Stomach (tissue), 9 donors: ENCODE results near the gene S1PR5. TPM values are rescaled to one million over a fixed set of nuclear protein-coding genes. Genes with fewer than 3 reads are reported as not detected.
"Not testable (repeated sequence)": the region's sequence is repeated elsewhere in the genome, so short reads cannot be mapped to it uniquely, and the experiment has no call there.

Experiments
- DNase-seq, 2 donors: peaks; one replicate each; pipeline versions ENCODE4 v3.0.0 to v3.0.0-alpha.2; 2013 to 2019
- H3K27ac ChIP-seq, 5 donors: fragments of 200-600 bp in 4 of 5; sonication (generic) in 4 of 5; one replicate each; pipeline ENCODE4 v1.5.1; 2013 to 2019; ENCODE audit warnings: mild to moderate bottlenecking in 1 of 5, moderate library complexity in 1 of 5
- H3K27me3 ChIP-seq, 3 donors: fragments of 200-600 bp; sonication (generic); one replicate each; pipeline ENCODE4 v1.5.1; 2017 to 2019; ENCODE audit warnings: mixed run types in 1 of 3
- H3K36me3 ChIP-seq, 4 donors: fragments of 200-600 bp; sonication (generic); 1 replicate in 3 of 4; 2 replicates in 1 of 4; pipeline ENCODE4 v1.5.1; 2016 to 2019
- H3K4me1 ChIP-seq, 4 donors: fragments of 200-600 bp; sonication (generic); one replicate each; pipeline ENCODE4 v1.5.1; 2016 to 2019
- H3K4me3 ChIP-seq, 4 donors: fragments of 200-600 bp; sonication (generic) in 3 of 4; one replicate each; pipeline ENCODE4 v1.5.1; 2016 to 2019; ENCODE audit warnings: mild to moderate bottlenecking in 1 of 4
- H3K9me3 ChIP-seq, 4 donors: fragments of 200-600 bp; sonication (generic); one replicate each; pipeline ENCODE4 v1.5.1; 2016 to 2019
- EP300 ChIP-seq: sonication (generic); formaldehyde crosslinking; IDR thresholded peaks from one replicate; pipeline ENCODE4 v1.6.1; 2017; ENCODE audit warnings: antibody characterized with exemption
- POLR2A ChIP-seq, 4 donors: fragments of 450-650 bp; IDR thresholded peaks; one replicate each; pipeline ENCODE4 v1.6.1; 2016; ENCODE audit warnings: antibody characterized with exemption in 4 of 4, control low read depth in 2 of 4, mild to moderate bottlenecking in 1 of 4, moderate library complexity in 1 of 4
- POLR2AphosphoS5 ChIP-seq, 3 donors: sonication (generic); formaldehyde crosslinking; IDR thresholded peaks; one replicate each; pipeline ENCODE4 v1.6.1; 2016; ENCODE audit warnings: antibody characterized with exemption in 3 of 3
- WGBS, 5 donors: extraction: QIAGEN DNeasy Blood & Tissue Kit in 3 of 5; methylation state at CpG; one replicate each; pipeline versions ENCODE4 v1.1.5 to v1.1.7; 2013 to 2018; 5-methylcytosine and 5-hydroxymethylcytosine counted together
- intact Hi-C: fragments of 100-400 bp; cut with DNase I; formaldehyde crosslinking; loops from one replicate; pipeline ENCODE4 v1.15.1; 2023; ENCODE audit warnings: low total_unique reads
- polyA plus RNA-seq, 3 donors: library from polyadenylated mRNA; stranded (reverse); fragments of 200-250 nt; gene quantifications; one replicate each; pipeline ENCODE4 v1.2.3, GENCODE V29; 2013
- total RNA-seq, 5 donors: library from RNA; depleted of rRNA; stranded (reverse); fragments of >200 nt; gene quantifications; one replicate each; pipeline versions ENCODE4 v1.1.0 to v1.2.3, GENCODE V29; 2014 to 2016
- TF ChIP-seq, protein P1 (sequence below), 7 experiments: fragments of 450-650 bp in 4 of 7; fragments of 200-600 bp in 3 of 7; sonication (generic) in 3 of 7; IDR thresholded peaks; one replicate each; pipeline ENCODE4 v1.5.1; 2016 to 2019; ENCODE audit warnings: antibody characterized with exemption in 7 of 7, control low read depth in 2 of 7, mild to moderate bottlenecking in 1 of 7
- donor health status: healthy with polysubstance abuse.
- donor health status: Bipolar disorder and iron deficiency.
- donor health status: healthy.

S1PR5 gene
- total and polyA plus RNA-seq, 8 donors: 0.19 to 13.3 (median 0.73) TPM; not detected in 5

DNA sequence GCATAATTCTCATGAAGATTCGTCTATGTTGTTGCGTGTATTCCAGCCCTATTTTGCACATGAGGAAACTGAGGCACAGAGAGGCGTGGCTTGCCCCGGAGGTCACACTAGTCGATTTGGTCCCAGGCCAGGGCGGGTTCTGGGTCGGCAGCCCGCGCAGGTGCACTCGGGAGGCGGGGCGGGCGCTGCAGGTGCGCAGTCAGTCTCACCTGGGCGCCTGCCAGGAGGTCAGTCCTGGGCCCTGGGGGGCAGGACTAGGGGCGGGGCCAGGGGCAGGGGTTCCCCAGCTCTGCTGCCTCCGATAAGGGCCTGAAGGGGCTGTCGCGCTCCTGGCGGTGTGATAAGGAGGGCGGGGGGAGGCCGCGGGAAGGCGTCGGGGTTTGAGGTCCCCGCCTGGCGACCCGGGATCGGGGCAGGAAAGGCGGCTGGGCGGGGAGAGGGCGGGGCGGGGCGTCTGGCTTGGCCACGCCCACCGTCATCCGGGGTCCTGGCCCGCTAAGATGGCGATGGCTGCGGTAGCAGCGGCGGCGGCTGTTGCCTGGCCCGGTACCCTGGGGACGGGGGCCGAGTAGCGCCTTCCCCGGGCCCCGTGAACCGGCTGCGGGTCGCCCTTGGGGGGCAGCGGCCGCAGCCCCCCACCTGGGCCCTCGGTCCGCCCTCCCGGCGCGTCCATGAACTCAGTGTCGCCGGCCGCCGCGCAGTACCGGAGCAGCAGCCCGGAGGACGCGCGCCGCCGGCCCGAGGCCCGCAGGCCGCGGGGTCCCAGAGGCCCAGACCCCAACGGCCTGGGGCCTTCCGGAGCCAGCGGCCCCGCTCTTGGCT, 26.4 kb upstream of the S1PR5 start, which contains the start of gene ATG4D:
Gene ATG4D, plus strand, starts transcription at position 485 of the 822 bp plus-strand sequence. Its CDS starts 187 bp downstream, at position 672.
- WGBS, 5 donors: 1 to 5% (median 1%) methylated on average over 7 to 79 of the region's 79 CpGs
- TF ChIP-seq POLR2A (IDR thresholded peaks at IDR 0.05) (peak in 1 of 4 donors; percentile 31), EP300 (no peak), POLR2AphosphoS5 (IDR thresholded peaks at IDR 0.05) (peak; percentile 24 to 83 (median 79))
- TF ChIP-seq, protein P1, sequence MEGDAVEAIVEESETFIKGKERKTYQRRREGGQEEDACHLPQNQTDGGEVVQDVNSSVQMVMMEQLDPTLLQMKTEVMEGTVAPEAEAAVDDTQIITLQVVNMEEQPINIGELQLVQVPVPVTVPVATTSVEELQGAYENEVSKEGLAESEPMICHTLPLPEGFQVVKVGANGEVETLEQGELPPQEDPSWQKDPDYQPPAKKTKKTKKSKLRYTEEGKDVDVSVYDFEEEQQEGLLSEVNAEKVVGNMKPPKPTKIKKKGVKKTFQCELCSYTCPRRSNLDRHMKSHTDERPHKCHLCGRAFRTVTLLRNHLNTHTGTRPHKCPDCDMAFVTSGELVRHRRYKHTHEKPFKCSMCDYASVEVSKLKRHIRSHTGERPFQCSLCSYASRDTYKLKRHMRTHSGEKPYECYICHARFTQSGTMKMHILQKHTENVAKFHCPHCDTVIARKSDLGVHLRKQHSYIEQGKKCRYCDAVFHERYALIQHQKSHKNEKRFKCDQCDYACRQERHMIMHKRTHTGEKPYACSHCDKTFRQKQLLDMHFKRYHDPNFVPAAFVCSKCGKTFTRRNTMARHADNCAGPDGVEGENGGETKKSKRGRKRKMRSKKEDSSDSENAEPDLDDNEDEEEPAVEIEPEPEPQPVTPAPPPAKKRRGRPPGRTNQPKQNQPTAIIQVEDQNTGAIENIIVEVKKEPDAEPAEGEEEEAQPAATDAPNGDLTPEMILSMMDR (IDR thresholded peaks at IDR 0.05): no peak
- peak; percentile 96 for DNase-seq
- peak within 1 kb of the TSS; percentile 74 to 100 (median 91) for H3K4me3 ChIP-seq
- peaks cover 14 to 33% (median 25%) of the 10 kb centered on the region in 4 donors for H3K4me1 ChIP-seq
- peaks cover 0 to 12% (median 0%) of the 10 kb centered on the region in 3 donors for H3K27me3 ChIP-seq
- no peaks in the 10 kb centered on the region for H3K9me3 ChIP-seq
- intact Hi-C loops: no loop called here
- H3K27ac ChIP-seq: peak within 1 kb of the TSS; percentile 90 to 96 (median 92)
- peaks cover 7 to 27% (median 25%) of the 10 kb centered on the region in 4 donors for H3K36me3 ChIP-seq

DNA sequence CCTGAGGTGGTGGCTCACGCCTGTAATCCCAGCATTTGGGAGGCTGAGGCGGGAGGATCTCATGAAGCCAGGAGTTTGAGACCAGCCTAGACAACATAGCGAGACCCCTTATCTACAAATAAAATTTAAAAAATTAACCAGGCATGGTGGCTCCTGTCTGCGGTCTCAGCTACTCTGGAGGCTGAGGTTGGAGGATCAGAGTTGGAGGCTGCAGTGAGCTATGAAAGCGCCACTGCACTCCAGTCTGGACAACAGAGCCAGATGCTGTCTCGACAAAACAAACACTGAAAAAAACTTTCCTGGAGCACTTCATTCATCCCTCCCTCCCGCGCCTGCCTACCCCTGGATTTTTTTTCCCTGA, 25.8 kb upstream of the S1PR5 start:
- H3K27me3 ChIP-seq: peaks cover 0 to 15% (median 0%) of the 10 kb centered on the region in 3 donors
- H3K4me1 ChIP-seq: peaks cover 14 to 33% (median 25%) of the 10 kb centered on the region in 4 donors
- H3K4me3 ChIP-seq: peak overlapping the region; percentile 74 to 100 (median 91)
- intact Hi-C loops: no loop called here
- H3K9me3 ChIP-seq: no peaks in the 10 kb centered on the region
- H3K36me3 ChIP-seq: peaks cover 3 to 22% (median 19%) of the 10 kb centered on the region in 4 donors
- WGBS, 5 donors: 43 to 55% (median 47%) methylated on average over 8 of the region's 8 CpGs
- TF ChIP-seq, protein P1 (IDR thresholded peaks at IDR 0.05): no peak
- TF ChIP-seq EP300 (no peak), POLR2A (IDR thresholded peaks at IDR 0.05) (no peak), POLR2AphosphoS5 (IDR thresholded peaks at IDR 0.05) (no peak)
- peak overlapping the region in 4 of 5 donors; percentile 91 to 96 (median 93) for H3K27ac ChIP-seq
- no peak for DNase-seq

DNA sequence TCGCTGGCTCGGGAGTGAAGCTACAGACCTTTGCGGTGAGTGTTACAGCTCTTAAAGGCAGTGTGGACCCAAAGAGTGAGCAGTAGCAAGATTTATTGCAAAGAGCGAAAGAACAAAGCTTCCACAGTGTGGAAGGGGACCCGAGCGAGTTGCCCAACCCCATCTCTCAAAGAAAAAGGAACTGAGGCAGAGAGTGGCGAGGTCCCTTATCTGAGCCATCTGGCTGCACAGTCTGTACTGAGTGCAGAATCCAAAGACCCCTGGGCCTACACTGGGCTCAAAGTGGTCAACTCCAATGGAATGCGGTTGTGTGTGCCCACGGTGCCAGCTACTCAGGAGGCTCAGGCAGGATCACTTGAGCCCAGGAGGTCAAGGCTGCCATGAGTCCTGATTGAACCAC, 21.8 kb upstream of the S1PR5 start:
- H3K9me3 ChIP-seq, intact Hi-C loops, DNase-seq, H3K4me1 ChIP-seq, H3K36me3 ChIP-seq, H3K4me3 ChIP-seq, H3K27ac ChIP-seq: not testable (repeated sequence)
- peaks cover 0 to 40% (median 4%) of the 10 kb centered on the region in 3 donors for H3K27me3 ChIP-seq
- 64 to 71% (median 64%) methylated on average over 9 of the region's 9 CpGs for WGBS, 5 donors

DNA sequence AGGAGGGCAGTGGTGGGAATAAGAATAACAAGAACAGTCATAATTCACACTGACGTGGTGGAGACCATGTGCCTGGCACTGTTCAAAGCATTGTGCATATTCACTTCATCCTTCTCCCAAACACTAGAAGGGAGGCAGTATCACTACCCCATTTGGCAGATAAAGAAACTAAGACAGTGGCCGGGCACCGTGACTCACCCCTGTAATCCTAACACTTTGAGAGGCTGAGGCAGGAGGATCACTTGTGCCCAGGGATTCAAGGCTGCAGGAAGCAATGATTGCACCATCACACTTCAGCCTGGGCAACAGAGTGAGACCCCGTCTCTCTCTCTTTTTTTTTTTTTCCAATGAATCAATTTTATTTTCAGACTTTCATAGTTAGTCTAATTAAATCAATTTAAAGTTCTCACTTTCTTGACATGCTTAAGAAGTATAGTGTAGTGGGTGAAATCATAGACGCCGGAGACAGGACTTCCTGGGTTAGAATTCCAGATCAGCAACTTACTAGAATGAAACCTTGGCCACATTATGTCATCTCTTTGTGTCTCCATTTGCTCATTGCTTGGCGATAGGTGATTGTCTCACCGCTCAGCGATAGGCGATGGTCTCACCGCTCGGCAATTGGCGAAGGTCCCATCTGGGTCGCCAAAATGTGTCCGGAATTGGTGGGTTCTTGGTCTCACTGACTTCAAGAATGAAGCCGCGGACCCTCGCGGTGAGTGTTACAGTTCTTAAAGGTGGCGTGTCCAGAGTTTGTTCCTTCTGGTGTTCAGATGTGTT, 21.1 kb upstream of the S1PR5 start:
- WGBS, 5 donors: 67 to 75% (median 73%) methylated on average over 19 to 20 of the region's 20 CpGs
- Histone ChIP-seq H3K27me3 (peaks cover 0 to 42% (median 4%) of the 10 kb centered on the region in 3 donors), H3K27ac (no peak overlapping the region), H3K9me3 (no peaks in the 10 kb centered on the region), H3K4me1 (peaks cover 3 to 7% (median 5%) of the 10 kb centered on the region in 4 donors), H3K4me3 (no peak overlapping the region), H3K36me3 (no peaks in the 10 kb centered on the region)
- no peak for DNase-seq
- TF ChIP-seq, protein P1 (IDR thresholded peaks at IDR 0.05): no peak
- no peak for TF ChIP-seq POLR2AphosphoS5 (IDR thresholded peaks at IDR 0.05)
- TF ChIP-seq POLR2A (IDR thresholded peaks at IDR 0.05): no peak
- TF ChIP-seq EP300: no peak
- intact Hi-C loops: no loop called here
